ENCODE data around the gene ADSS1.
"Not testable (repeated sequence)": the region's sequence is repeated elsewhere in the genome, so short reads cannot be mapped to it uniquely, and the experiment has no call there.

ADSS1 gene

GRCh38 chr14:104734991-104735779, 11.2 kb downstream of the ADSS1 start:
- no peak for DNase-seq

DNA sequence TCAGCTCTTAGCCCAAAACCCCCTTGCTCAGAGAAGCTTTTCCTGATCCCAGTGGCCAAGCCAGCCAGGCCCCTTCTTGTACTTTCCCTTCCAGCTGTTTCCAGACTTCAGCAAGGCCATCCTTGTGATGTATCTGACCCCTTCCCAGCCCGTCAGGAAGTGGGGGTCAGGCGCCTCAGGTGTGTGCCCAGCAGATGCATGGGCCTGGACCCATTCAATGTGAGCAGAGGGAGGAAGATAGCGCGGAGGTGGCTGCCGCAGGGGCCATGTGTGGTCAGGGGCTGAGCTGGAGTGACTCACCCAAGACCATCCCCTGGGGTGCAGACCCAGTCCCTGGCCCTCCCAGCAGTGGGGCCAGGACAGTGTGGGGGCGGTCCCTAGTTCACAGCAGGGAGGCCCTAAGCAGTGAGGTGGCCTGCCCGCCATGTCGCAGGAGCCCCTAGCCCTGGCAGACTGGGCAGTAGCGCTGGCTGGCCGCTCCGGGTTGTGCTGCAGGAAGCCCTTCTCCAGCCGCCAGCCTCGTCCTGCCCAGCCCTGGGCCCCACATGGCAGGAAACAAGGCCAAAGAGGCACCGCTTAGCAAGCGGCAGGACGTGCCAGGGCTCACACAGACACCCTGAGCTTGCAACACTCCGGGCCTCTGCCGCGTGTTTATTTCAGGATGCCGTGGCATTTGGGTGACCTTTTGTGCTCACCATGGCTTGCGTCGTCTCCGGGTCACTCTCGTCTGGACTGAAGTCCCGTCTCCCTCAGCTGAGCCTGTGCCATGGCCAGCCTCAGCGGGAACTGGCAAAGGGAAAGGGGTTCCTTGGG, 12.0 kb downstream of the ADSS1 start:
- DNase-seq: no peak

DNA sequence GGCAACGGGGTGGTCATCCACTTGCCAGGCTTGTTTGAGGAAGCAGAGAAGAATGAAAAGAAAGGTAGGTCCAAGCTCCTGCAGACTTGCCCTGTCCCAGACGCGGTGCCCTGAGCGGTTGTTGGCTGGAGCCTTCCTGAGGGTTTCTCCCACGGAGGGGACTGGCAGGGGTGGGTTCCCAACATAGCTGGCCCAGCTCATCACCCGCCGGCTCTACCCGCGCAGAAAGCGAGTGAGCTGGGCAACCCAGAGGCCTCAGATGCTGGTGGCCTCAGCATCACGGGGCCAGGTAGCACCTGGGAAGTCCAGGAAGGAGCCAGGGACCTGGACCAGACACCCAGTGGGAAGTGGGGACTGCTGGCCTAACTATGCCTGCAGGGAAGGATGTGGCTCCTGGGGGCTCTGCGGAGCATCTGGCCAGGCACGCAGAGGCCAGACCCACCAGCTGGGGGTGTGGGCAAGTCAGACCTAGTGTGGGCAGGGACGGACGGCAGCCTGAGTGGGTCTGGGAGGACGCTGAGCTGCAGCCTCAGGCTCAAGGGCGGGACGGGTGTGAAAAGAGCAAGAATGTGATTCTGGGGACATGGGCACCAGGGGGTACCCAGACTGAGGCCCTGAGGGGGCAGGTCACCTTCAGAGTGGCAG, 14.5 kb downstream of the ADSS1 start:
- no peak for DNase-seq

GRCh38 chr14:104739026-104739425, 15.0 kb downstream of the ADSS1 start:
- no peak for DNase-seq

GRCh38 chr14:104739546-104740516, 15.8 kb downstream of the ADSS1 start:
- no peak for DNase-seq

- no peak for DNase-seq
Measured at GRCh38 chr14:104741108-104741802, 17.2 kb downstream of the ADSS1 start.

DNA sequence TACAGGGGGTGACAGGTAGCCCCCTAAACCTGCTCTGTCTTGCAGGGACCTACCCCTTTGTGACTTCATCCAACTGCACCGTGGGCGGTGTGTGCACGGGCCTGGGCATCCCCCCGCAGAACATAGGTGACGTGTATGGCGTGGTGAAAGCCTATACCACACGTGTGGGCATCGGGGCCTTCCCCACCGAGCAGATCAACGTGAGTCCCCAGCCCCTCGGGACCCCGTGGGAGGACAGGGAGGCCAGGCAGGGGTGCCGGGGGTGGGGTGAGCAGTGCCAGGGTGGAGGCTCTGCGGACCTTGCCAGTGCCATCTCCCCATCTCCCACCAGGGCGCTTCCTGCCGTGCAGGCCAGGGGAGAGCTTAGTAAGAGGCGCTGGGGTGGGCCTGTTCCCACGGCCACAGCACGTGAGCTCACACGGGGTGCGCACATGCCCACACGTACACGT, 17.8 kb downstream of the ADSS1 start:
- DNase-seq: no peak

DNA sequence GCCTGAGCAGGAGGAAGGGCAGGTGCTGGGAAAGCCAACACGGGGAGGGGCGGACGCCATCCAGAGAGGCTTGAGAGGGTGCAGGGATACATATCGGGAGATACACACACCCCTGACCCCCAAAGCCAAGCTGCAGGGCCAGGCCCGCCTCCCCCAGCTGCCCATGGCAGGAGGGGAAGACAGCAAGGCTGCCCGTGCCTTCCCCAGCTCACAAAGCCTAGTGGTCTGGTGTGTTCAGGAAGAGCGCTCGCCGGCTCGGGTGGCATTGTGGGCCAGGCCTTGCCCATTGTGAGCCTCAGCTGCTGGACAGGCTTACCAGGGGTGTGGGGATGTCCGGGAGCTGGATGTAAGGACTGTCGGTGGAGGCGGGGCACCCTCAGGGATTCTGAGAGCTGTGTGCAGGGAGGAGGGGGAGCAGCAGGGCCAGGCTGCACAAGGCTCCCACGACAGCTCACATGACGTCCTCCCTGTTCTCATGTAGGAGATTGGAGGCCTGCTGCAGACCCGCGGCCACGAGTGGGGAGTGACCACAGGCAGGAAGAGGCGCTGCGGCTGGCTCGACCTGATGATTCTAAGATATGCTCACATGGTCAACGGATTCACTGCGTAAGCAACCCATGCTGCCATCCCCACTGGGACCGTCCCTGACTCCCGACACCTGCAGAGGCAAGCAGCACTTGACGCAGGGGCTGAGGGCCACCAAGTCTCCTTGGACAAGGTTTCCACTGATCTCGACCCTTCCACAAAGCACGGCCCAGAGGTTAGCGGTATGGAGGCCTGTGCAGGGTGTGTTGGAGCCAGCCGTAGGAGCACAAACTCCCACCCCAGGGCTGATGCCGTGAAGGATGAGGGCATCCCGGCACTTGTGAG, 18.8 kb downstream of the ADSS1 start:
- DNase-seq: no peak

DNA sequence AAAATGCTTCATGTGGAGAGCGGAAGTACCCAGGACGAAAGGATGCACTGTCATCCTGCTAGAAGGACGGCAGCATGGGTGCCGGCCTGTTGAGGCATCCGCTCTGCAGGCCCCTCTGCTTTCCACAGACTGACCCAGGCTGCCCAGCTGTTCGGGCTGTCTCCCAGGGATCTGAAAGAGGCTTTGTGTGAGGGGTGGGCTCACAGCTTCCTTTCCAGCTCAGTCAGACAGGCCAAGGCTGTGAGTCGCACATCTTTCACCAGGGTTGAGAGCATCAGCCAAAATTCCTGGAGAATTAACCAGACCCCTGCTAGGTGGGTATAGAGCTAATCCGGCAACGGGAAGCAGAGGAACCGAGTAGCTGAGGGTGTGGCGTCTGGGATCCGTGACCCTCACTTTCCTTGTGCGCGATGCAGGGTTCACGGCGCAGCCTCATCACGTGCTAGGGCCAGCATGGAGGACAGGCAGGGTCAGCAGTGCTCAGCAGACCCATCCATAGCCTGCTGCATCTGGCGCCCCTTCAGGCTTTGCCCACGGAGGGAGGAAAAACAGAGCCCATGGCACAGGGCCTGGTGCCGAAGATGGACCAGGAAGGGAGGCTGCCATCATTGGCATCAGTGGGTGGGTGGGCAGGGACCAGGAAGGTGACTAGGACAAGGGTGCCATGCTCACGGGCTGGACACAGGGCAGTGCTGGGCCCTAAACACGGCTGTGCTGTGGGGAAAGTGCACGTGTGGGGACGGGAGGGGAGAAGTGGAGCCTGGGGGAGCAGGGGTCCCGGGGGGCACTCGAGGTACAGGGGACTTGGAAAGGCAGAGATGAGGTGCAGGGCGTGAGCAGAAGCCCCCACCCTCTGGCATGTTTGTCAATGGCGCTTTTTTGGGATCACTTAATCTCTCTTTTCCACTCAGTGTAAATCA, 19.7 kb downstream of the ADSS1 start:
- DNase-seq: no peak

DNA sequence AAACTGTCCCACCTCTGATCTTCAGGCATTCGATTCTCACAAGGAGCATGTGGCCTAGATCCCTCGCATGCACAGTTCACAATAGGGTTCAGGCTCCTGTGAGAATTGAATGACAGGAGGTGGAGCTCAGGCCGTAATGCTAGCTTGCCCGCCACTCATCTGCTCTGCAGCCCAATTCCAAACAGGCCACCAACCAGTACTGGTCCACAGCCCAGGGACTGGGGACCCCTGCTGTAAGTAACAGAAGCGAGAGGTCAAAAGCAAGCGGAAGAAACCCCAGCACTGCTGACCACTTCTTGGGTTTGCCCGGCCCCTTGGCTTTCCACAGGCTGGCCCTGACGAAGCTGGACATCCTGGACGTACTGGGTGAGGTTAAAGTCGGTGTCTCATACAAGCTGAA, 20.5 kb downstream of the ADSS1 start:
- DNase-seq: no peak

- DNase-seq: no peak
Measured at GRCh38 chr14:104745431-104745830, 21.4 kb downstream of the ADSS1 start.

GRCh38 chr14:104746071-104746545, 22.1 kb downstream of the ADSS1 start:
- DNase-seq: no peak

DNA sequence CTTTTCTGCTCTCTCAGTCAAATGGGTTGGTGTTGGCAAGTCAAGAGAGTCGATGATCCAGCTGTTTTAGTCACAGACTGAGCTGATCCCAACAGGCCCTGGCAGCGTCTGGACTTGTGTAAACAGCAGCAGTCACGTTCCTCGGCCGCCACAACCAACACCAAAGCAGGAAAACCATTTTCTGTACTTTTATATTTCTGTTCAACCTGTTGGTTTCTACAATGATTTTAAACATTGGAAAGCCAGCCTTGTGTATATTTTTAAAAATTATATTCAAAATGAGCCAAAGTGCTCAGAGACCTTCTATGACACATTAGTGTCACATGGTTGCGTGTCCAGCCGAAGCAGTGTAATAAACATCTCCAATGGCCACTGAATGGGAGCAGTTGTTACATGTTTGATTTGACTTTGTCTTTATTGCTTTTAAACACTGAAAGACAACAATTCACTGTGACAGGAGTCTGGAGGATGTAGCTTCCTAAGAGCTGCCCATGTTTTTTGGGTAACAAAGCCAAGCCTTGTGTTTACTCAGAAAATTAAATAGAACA, 23.0 kb downstream of the ADSS1 start:
- no peak for DNase-seq

DNA sequence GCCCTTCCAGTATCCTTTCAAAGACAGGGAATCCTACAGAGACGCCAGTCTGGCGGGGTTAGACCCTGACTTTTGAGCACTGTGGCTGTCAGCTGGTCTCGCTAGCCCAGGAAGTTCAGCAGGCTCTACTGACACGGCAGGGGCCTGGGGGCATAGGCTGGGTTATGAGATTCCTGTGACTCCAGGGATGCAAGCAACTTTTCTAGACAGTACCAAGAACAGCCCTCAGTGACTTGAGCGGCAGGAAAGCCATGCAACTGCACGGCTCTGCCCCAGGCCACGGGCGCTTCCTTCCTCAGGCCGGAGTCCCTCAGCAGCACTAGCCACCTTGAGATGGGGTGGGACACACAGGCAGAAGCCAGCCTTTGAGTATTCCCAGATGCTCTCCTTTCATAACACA, 23.8 kb downstream of the ADSS1 start:
- DNase-seq: no peak

DNA sequence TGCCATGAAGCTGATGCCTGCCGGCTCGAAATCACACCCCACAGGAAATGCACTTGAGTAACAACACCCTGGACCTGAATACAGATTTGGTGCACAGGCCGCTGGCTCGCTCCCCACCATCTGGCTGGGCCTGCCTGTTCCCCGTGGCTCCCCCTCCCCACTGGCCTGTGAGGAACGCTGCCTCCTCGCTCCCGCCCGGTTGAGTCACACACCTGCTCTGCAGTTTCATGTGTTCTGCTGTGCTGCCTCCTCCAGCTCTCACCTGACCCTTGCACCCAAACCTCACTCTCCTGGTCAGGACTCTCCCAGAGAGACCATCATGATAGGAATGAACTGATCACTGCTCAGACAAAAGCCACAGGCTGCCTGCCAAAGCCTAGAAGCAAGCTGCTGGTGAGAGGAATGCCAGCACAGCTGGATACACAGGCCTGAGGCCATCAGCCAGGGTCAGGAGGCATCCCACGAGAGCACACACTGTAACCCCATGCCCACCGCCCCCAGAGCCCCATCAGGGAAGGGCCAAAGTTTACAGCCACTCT, 25.2 kb downstream of the ADSS1 start:
- no peak for DNase-seq

DNA sequence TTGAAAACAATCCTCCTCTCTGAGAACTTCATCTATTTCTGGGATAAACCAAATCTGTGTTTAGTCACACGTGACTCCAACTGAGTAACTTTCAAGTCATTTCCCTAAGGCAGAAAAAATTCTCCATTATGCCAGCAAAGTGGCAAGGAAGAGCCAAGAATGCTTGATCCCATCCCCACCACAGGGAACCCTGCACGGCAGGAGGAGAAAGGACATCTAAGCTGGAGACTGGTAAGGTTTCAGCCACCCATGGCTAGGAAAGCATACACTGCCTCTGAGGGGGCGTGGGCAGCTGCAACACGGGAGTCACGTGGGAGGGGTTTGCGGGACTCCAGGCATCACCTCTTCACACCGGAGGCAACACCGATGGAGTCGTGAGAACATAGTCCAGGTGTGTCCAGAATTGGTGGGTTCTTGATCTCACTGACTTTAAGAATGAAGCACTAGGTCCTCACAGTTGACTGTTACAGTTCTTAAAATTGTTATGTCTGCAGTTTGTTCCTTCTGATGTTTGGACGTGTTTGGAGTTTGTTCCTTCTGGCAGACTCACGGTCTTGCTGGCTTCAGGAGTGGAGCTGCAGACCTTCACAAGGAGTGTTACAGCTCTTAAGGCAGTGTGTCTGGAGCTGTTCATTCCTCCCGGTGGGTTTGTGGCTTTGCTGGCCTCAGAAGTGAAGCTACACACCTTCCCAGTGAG, 26.2 kb downstream of the ADSS1 start:
- no peak for DNase-seq

DNA sequence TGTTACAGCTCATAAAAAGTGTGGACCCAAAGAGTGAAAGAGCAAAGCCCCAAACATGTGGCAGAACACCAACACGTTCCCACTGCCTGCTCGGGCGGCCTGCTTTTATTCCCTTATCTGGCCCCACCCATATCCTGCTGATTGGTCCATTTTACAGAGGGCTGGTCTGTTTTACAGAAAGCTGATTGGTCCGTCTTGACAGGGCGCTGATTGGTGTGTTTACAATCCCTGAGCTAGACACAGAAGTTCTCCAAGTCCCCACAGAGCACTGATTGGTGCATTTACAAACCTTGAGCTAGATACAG, 26.7 kb downstream of the ADSS1 start:
- DNase-seq: not testable (repeated sequence)
